Osteocyte (in vitro differentiated cells): ENCODE data around the gene ANTXR1. TPM values are rescaled to one million over a fixed set of nuclear protein-coding genes. Genes with fewer than 3 reads are reported as not detected.

ENCODE experiments used
- DNase-seq: peaks from one replicate; pipeline ENCODE4 v3.0.0; 2021; ENCODE audit warnings: mixed read lengths; ENCODE audit not compliant: unreplicated experiment; ENCODE audit errors: extremely low spot score
- H3K27ac Mint-ChIP-seq: one replicate; pipeline ENCODE4 v1.8.0; 2021; ENCODE audit warnings: mild to moderate bottlenecking, mixed read lengths; ENCODE audit not compliant: unreplicated experiment
- H3K27me3 Mint-ChIP-seq: one replicate; pipeline ENCODE4 v1.8.0; 2021; ENCODE audit warnings: mixed read lengths; ENCODE audit not compliant: unreplicated experiment
- H3K36me3 Mint-ChIP-seq: one replicate; pipeline ENCODE4 v1.8.0; 2021; ENCODE audit warnings: mixed read lengths; ENCODE audit not compliant: unreplicated experiment
- H3K4me1 Mint-ChIP-seq: one replicate; pipeline ENCODE4 v1.8.0; 2021; ENCODE audit warnings: mixed read lengths; ENCODE audit not compliant: unreplicated experiment
- H3K4me3 Mint-ChIP-seq: one replicate; pipeline ENCODE4 v1.8.0; 2021; ENCODE audit warnings: mild to moderate bottlenecking, moderate library complexity, mixed read lengths; ENCODE audit not compliant: unreplicated experiment
- H3K9me3 Mint-ChIP-seq: one replicate; pipeline ENCODE4 v1.8.0; 2021; ENCODE audit warnings: mixed read lengths; ENCODE audit not compliant: unreplicated experiment
- CTCF ChIP-seq: fragments of 200-600 bp; sonication (generic); IDR thresholded peaks from 2 replicates; pipeline ENCODE4 v1.5.0; 2021; ENCODE audit warnings: antibody characterized with exemption, mild to moderate bottlenecking, moderate library complexity
- total RNA-seq: library from RNA; stranded (reverse); gene quantifications from 2 replicates; pipeline ENCODE4 v1.2.1, GENCODE V29; 2021

ANTXR1 gene
- total RNA-seq, 1 donor from 2014 or later = 144 TPM

GRCh38 chr2:69097891-69098655, 85.1 kb downstream of the ANTXR1 start:
- H3K27ac Mint-ChIP-seq = no peak overlapping the region
- H3K4me1 Mint-ChIP-seq = peaks cover 23% of the 10 kb centered on the region
- H3K9me3 Mint-ChIP-seq = no peaks in the 10 kb centered on the region
- peaks cover 48% of the 10 kb centered on the region for H3K36me3 Mint-ChIP-seq
- no peak for TF ChIP-seq CTCF
- DNase-seq = no peak
- H3K27me3 Mint-ChIP-seq = no peaks in the 10 kb centered on the region
- H3K4me3 Mint-ChIP-seq = no peak overlapping the region

GRCh38 chr2:69099541-69099940, 86.6 kb downstream of the ANTXR1 start:
- Mint-ChIP-seq H3K36me3 (peaks cover 50% of the 10 kb centered on the region), H3K27me3 (no peaks in the 10 kb centered on the region), H3K9me3 (no peaks in the 10 kb centered on the region), H3K4me3 (no peak overlapping the region), H3K4me1 (peaks cover 23% of the 10 kb centered on the region), H3K27ac (no peak overlapping the region)
- no peak for DNase-seq
- no peak for TF ChIP-seq CTCF

- no peaks in the 10 kb centered on the region for H3K27me3 Mint-ChIP-seq
- H3K27ac Mint-ChIP-seq = no peak overlapping the region
- H3K4me1 Mint-ChIP-seq = peaks cover 23% of the 10 kb centered on the region
- H3K4me3 Mint-ChIP-seq = no peak overlapping the region
- no peak for DNase-seq
- TF ChIP-seq CTCF = no peak
- H3K36me3 Mint-ChIP-seq = peaks cover 50% of the 10 kb centered on the region
- no peaks in the 10 kb centered on the region for H3K9me3 Mint-ChIP-seq
Measured at GRCh38 chr2:69100220-69100723, 87.3 kb downstream of the ANTXR1 start.

GRCh38 chr2:69102041-69102593, 89.1 kb downstream of the ANTXR1 start:
- peaks cover 20% of the 10 kb centered on the region for H3K4me1 Mint-ChIP-seq
- no peak for DNase-seq
- peaks cover 50% of the 10 kb centered on the region for H3K36me3 Mint-ChIP-seq
- no peak overlapping the region for H3K4me3 Mint-ChIP-seq
- no peaks in the 10 kb centered on the region for H3K9me3 Mint-ChIP-seq
- no peak for TF ChIP-seq CTCF
- no peak overlapping the region for H3K27ac Mint-ChIP-seq
- H3K27me3 Mint-ChIP-seq = no peaks in the 10 kb centered on the region

GRCh38 chr2:69103419-69103818, 90.4 kb downstream of the ANTXR1 start:
- no peak for DNase-seq
- Mint-ChIP-seq H3K27ac (no peak overlapping the region), H3K9me3 (no peaks in the 10 kb centered on the region), H3K36me3 (peaks cover 40% of the 10 kb centered on the region), H3K4me3 (no peak overlapping the region), H3K4me1 (peaks cover 12% of the 10 kb centered on the region), H3K27me3 (no peaks in the 10 kb centered on the region)
- TF ChIP-seq CTCF = no peak
